Ishikawa (cell line): ENCODE data around the gene U2AF2.

Experiments
- CEBPB ChIP-seq: IDR thresholded peaks from 2 replicates; pipeline ENCODE4 v1.6.1; 2012
- CREB1 ChIP-seq: IDR thresholded peaks from 2 replicates; pipeline ENCODE4 v1.6.1; 2012; ENCODE audit warnings: low read depth
- EGR1 ChIP-seq: IDR thresholded peaks from 2 replicates; pipeline ENCODE4 v1.6.1; 2012
- EP300 ChIP-seq: IDR thresholded peaks from 2 replicates; pipeline ENCODE4 v1.6.1; 2012; ENCODE audit warnings: borderline replicate concordance
- FOXM1 ChIP-seq: IDR thresholded peaks from 2 replicates; pipeline ENCODE4 v1.6.1; 2012; ENCODE audit warnings: low read depth, borderline replicate concordance
- NFIC ChIP-seq: IDR thresholded peaks from 2 replicates; pipeline ENCODE4 v1.6.1; 2012
- RAD21 ChIP-seq: IDR thresholded peaks from 2 replicates; pipeline ENCODE4 v1.6.1; 2012; ENCODE audit warnings: low read depth
- TAF1 ChIP-seq: IDR thresholded peaks from 2 replicates; pipeline ENCODE4 v1.6.1; 2012; ENCODE audit warnings: low read depth, mild to moderate bottlenecking
- TCF12 ChIP-seq: IDR thresholded peaks from 2 replicates; pipeline ENCODE4 v1.6.1; 2012; ENCODE audit warnings: low read depth
- TEAD4 ChIP-seq: IDR thresholded peaks from 2 replicates; pipeline ENCODE4 v1.6.1; 2012
- YY1 ChIP-seq: IDR thresholded peaks from 2 replicates; pipeline ENCODE4 v1.6.1; 2012; ENCODE audit warnings: low read depth
- ZBTB7A ChIP-seq: IDR thresholded peaks from 2 replicates; pipeline ENCODE4 v1.6.1; 2012; ENCODE audit warnings: low read depth
- TF ChIP-seq, protein P1 (sequence below): IDR thresholded peaks from 2 replicates; pipeline ENCODE4 v1.6.1; 2012
- TF ChIP-seq, protein P2 (sequence below): IDR thresholded peaks from 2 replicates; pipeline ENCODE4 v1.6.1; 2012
- TF ChIP-seq, protein P3 (sequence below): IDR thresholded peaks from 2 replicates; pipeline ENCODE4 v1.6.1; 2012; ENCODE audit warnings: low read depth, mild to moderate bottlenecking

U2AF2 gene

DNA sequence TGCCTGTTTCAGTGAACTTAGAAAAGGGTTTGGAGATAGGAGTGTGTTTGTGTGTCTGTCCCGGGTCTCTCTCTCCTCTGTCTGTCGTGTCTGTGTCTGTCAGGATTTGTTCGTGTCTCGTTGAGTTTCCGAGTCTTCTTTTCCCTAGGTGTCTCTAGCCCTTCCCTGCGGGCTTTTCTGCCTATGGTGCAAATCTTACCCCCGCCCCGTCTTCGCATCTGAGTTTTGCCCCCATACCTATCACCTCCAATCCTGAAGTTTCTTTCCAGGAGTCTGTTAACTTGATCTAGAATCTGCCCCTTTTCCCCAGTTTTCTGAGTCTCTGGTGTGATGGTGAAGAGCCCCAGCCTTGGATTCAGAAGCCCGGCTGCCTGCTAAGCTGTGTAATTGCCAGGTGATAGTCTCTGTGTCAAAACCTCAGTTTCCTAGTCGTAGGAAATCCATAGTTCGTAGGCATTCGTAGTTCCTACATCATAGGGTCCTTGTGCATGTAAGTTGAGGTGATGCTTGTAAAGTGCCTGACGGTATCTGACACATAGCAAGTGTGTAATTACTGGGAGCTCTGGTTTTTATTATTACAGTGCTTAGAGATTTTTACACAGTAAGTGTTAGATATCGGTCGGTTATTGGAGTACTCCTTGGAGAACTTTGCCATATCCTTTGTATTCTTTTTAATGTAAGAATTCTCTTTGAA is 21.0 kb downstream of the U2AF2 start:
- TF ChIP-seq, protein P1, sequence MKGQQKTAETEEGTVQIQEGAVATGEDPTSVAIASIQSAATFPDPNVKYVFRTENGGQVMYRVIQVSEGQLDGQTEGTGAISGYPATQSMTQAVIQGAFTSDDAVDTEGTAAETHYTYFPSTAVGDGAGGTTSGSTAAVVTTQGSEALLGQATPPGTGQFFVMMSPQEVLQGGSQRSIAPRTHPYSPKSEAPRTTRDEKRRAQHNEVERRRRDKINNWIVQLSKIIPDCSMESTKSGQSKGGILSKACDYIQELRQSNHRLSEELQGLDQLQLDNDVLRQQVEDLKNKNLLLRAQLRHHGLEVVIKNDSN = no peak
- TF ChIP-seq TAF1 (no peak), EGR1 (no peak), RAD21 (no peak)

DNA sequence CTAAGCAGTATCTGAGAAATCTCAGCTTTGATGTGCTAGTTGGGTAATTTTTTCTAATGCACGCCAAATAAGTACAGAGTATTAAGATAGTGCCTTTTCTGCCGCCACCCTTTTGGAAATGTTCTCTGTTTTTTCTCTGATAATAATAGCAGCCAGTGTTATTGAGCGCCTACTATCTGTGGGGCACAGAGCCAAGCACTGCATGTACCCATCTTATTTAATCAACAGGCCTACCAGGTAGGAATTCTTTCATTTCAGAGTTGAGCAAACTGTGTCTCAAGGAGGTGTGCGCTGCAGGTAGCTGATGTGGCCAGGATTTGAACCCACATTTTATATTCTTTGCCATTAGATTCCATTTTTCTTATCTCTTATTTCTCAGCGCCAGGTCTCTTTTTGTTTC is 21.5 kb downstream of the U2AF2 start:
- TF ChIP-seq EGR1 (no peak), TCF12 (no peak), TAF1 (no peak), ZBTB7A (no peak), TEAD4 (no peak), FOXM1 (no peak), CREB1 (no peak), RAD21 (no peak), NFIC (no peak), EP300 (no peak), CEBPB (no peak), YY1 (no peak)
- TF ChIP-seq, protein P1 = no peak
- TF ChIP-seq, protein P2, sequence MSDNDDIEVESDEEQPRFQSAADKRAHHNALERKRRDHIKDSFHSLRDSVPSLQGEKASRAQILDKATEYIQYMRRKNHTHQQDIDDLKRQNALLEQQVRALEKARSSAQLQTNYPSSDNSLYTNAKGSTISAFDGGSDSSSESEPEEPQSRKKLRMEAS = no peak
- TF ChIP-seq, protein P3, sequence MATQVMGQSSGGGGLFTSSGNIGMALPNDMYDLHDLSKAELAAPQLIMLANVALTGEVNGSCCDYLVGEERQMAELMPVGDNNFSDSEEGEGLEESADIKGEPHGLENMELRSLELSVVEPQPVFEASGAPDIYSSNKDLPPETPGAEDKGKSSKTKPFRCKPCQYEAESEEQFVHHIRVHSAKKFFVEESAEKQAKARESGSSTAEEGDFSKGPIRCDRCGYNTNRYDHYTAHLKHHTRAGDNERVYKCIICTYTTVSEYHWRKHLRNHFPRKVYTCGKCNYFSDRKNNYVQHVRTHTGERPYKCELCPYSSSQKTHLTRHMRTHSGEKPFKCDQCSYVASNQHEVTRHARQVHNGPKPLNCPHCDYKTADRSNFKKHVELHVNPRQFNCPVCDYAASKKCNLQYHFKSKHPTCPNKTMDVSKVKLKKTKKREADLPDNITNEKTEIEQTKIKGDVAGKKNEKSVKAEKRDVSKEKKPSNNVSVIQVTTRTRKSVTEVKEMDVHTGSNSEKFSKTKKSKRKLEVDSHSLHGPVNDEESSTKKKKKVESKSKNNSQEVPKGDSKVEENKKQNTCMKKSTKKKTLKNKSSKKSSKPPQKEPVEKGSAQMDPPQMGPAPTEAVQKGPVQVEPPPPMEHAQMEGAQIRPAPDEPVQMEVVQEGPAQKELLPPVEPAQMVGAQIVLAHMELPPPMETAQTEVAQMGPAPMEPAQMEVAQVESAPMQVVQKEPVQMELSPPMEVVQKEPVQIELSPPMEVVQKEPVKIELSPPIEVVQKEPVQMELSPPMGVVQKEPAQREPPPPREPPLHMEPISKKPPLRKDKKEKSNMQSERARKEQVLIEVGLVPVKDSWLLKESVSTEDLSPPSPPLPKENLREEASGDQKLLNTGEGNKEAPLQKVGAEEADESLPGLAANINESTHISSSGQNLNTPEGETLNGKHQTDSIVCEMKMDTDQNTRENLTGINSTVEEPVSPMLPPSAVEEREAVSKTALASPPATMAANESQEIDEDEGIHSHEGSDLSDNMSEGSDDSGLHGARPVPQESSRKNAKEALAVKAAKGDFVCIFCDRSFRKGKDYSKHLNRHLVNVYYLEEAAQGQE = no peak

DNA sequence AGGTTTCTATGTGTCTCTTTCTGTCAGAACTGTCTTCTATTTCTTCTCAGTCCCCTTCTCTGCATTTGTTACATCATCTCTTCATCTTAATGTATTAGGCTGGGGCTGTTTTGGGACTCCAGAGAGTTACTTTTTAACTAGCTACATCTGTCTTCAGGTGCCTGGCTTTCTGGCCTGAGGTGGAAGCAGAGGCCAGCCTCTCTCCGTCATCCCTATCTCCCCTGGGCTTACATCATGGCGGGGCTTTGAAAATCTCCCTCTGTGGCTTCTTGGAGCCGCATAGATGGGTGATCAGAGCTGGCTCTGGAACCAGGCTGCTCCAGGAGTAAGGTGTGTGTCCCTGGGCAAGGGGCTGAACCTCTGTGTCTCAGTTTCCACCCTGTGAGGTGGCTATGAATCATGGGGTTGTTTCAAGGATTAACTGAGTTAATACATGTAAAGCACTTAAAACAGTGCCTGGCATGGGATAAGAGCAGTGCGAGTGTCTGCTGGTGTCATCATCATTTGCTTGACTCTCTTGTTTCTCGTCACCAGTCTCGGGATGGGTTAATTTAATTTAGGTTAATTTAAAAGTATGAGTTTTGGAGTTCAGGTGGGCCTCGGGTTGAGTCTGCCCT is 22.2 kb downstream of the U2AF2 start:
- TF ChIP-seq RAD21 = no peak
- TF ChIP-seq EGR1 = no peak
- TF ChIP-seq NFIC = no peak
- TF ChIP-seq, protein P1 = no peak
- TF ChIP-seq FOXM1 = no peak
- no peak for TF ChIP-seq ZBTB7A
- TF ChIP-seq EP300 = no peak
- TF ChIP-seq YY1 = no peak
- TF ChIP-seq TCF12 = no peak
- TF ChIP-seq, protein P3 = no peak
- no peak for TF ChIP-seq CREB1
- no peak for TF ChIP-seq CEBPB
- no peak for TF ChIP-seq TEAD4
- no peak for TF ChIP-seq TAF1
- TF ChIP-seq, protein P2 = no peak

DNA sequence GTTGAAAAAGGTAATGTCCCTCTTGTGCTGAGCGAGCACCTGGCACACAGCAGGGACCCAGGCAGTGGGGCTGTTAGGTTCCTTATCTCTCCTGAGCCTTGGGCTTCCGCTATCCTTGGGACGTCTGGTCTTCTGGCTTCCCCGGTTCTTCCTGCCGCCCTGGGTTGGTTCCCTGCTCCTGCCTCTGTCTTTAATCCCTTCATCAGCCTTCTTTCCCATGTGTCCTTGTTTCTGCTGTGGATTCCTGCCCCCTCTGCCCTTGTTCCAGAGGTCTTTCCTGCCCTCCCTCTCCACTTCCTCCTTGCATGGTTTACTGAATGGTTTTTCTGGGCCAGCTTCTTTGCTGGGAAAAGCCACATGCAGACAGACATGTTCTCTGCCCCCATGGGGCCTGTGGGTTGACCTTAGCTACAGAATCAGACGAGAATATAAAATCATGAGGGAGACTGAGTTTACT is 22.8 kb downstream of the U2AF2 start:
- no peak for TF ChIP-seq YY1
- TF ChIP-seq CREB1 = no peak
- TF ChIP-seq EP300 = no peak
- no peak for TF ChIP-seq ZBTB7A
- no peak for TF ChIP-seq NFIC
- TF ChIP-seq RAD21 = no peak
- no peak for TF ChIP-seq TCF12
- TF ChIP-seq EGR1 = no peak
- no peak for TF ChIP-seq FOXM1
- TF ChIP-seq, protein P3 = no peak
- TF ChIP-seq, protein P1 = no peak
- TF ChIP-seq, protein P2 = no peak
- TF ChIP-seq TAF1 = no peak
- TF ChIP-seq CEBPB = no peak
- no peak for TF ChIP-seq TEAD4
